Measurements from ENCODE around the gene ROR2.

Gene ROR2

GRCh38 chr9:91677331-91677730, 272.7 kb downstream of the ROR2 start:
- no peak for DNase-seq (ENCODE audit: insufficient read length, low spot score)
- no peak for TF ChIP-seq TAF1 (IDR thresholded peaks at IDR 0.05; ENCODE audit: low read depth, low read length)
- TF ChIP-seq POLR2AphosphoS5 (IDR thresholded peaks at IDR 0.05; ENCODE audit: low read depth, low read length), result no peak
- TF ChIP-seq PAX5 (IDR thresholded peaks at IDR 0.05; ENCODE audit: insufficient read depth, low read length, severe bottlenecking), result no peak
- no peak for FAIRE-seq

DNA sequence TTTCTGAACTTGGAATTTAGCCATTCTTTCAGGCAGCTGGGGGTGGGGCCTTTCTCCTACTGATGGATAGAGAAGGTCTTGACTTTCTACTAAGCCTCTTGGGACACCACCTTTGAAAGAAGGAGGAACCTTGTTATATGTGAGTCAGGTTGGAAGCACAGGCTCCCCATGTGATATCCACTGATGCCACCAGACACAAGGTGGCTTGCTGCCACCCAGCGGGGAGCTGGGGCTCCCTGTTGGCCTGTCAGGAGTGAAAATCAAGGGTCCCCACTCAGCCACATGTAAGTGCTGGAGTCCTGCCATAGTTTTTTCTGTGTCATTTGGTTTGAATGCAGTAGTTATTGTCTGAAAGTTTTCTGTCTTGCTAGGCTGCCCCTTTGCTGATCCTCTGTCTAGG, 274.0 kb downstream of the ROR2 start:
- FAIRE-seq, result no peak
- TF ChIP-seq POLR2A (IDR thresholded peaks at IDR 0.05; ENCODE audit: low read depth, low read length) (no peak), SPI1 (IDR thresholded peaks at IDR 0.05; ENCODE audit: low read depth, low read length) (no peak), PAX5 (IDR thresholded peaks at IDR 0.05; ENCODE audit: insufficient read depth, low read length, severe bottlenecking) (no peak), POLR2AphosphoS5 (IDR thresholded peaks at IDR 0.05; ENCODE audit: low read depth, low read length) (no peak), POU2F2 (IDR thresholded peaks at IDR 0.05; ENCODE audit: low read depth, low read length) (no peak), TAF1 (IDR thresholded peaks at IDR 0.05; ENCODE audit: low read depth, low read length) (no peak)
- no peak for DNase-seq (ENCODE audit: insufficient read length, low spot score)

GRCh38 chr9:91664663-91665062, 285.4 kb downstream of the ROR2 start:
- no peak for DNase-seq (ENCODE audit: insufficient read length, low spot score)
- FAIRE-seq, result no peak
- TF ChIP-seq SPI1 (IDR thresholded peaks at IDR 0.05; ENCODE audit: low read depth, low read length) (no peak), TAF1 (IDR thresholded peaks at IDR 0.05; ENCODE audit: low read depth, low read length) (no peak)

DNA sequence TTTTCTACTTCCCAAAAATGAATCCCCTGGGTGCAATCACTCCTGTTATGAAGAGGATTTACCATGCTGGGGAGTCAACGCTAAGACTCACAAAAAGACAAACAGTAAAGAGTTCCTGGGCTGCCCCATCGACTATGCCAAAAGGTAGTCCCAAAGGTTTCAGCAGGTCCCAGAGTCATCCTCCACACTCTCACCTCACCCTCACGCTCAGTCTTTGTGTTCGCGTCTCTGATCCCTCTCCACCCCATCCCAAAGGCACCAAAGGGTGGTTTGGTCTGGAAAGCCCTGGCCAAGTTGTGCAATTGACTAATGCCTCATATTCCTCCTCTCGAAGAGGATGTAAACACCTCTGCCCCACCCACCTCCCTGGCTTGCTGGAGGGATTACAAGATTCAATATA, 286.2 kb downstream of the ROR2 start:
- TF ChIP-seq SPI1 (IDR thresholded peaks at IDR 0.05; ENCODE audit: low read depth, low read length) (no peak), POLR2A (IDR thresholded peaks at IDR 0.05; ENCODE audit: low read depth, low read length) (no peak), POU2F2 (IDR thresholded peaks at IDR 0.05; ENCODE audit: low read depth, low read length) (no peak), PAX5 (IDR thresholded peaks at IDR 0.05; ENCODE audit: insufficient read depth, low read length, severe bottlenecking) (no peak), POLR2AphosphoS5 (IDR thresholded peaks at IDR 0.05; ENCODE audit: low read depth, low read length) (no peak), TAF1 (IDR thresholded peaks at IDR 0.05; ENCODE audit: low read depth, low read length) (no peak)
- DNase-seq (ENCODE audit: insufficient read length, low spot score), result no peak
- FAIRE-seq, result no peak

DNA sequence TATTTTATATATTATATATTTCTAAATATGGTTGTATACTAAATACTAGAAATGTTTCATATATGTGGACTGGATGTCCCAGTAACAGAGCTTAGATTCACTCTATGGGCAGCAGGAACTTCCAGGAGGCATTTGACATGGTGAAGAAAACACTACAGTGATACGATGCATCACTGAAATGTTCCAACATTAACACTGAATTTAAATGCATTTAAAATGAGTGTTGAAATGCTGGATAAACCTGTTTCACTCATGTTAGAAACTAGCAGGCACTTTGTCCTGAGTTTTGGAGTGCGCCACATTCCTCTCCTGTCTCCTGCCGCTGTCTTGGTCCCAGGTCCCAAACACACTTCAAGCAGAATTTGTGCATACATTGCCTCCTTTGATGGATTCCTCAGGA, 288.6 kb downstream of the ROR2 start:
- no peak for FAIRE-seq
- TF ChIP-seq SPI1 (IDR thresholded peaks at IDR 0.05; ENCODE audit: low read depth, low read length), result no peak
- TF ChIP-seq TAF1 (IDR thresholded peaks at IDR 0.05; ENCODE audit: low read depth, low read length), result no peak
- TF ChIP-seq POU2F2 (IDR thresholded peaks at IDR 0.05; ENCODE audit: low read depth, low read length), result no peak
- DNase-seq (ENCODE audit: insufficient read length, low spot score), result no peak

- TF ChIP-seq TAF1 (IDR thresholded peaks at IDR 0.05; ENCODE audit: low read depth, low read length) (no peak), POLR2A (IDR thresholded peaks at IDR 0.05; ENCODE audit: low read depth, low read length) (no peak), SPI1 (IDR thresholded peaks at IDR 0.05; ENCODE audit: low read depth, low read length) (no peak), POU2F2 (IDR thresholded peaks at IDR 0.05; ENCODE audit: low read depth, low read length) (no peak), PAX5 (IDR thresholded peaks at IDR 0.05; ENCODE audit: insufficient read depth, low read length, severe bottlenecking) (no peak), POLR2AphosphoS5 (IDR thresholded peaks at IDR 0.05; ENCODE audit: low read depth, low read length) (no peak)
- no peak for FAIRE-seq
Measured at GRCh38 chr9:91660521-91660920, 289.5 kb downstream of the ROR2 start.

GRCh38 chr9:91659529-91660495, 290.2 kb downstream of the ROR2 start:
- FAIRE-seq (no peak), DNase-seq (ENCODE audit: insufficient read length, low spot score) (no peak)
- TF ChIP-seq POLR2AphosphoS5 (IDR thresholded peaks at IDR 0.05; ENCODE audit: low read depth, low read length) (no peak), TAF1 (IDR thresholded peaks at IDR 0.05; ENCODE audit: low read depth, low read length) (no peak), POLR2A (IDR thresholded peaks at IDR 0.05; ENCODE audit: low read depth, low read length) (no peak), POU2F2 (IDR thresholded peaks at IDR 0.05; ENCODE audit: low read depth, low read length) (no peak)

More at GRCh38 chr9:91660521-91660920, 289.5 kb downstream of the ROR2 start:
- no peak for DNase-seq (ENCODE audit: insufficient read length, low spot score)

- TF ChIP-seq POLR2A (IDR thresholded peaks at IDR 0.05; ENCODE audit: low read depth, low read length), result no peak
- no peak for TF ChIP-seq SPI1 (IDR thresholded peaks at IDR 0.05; ENCODE audit: low read depth, low read length)
- TF ChIP-seq PAX5 (IDR thresholded peaks at IDR 0.05; ENCODE audit: insufficient read depth, low read length, severe bottlenecking), result no peak
- TF ChIP-seq TAF1 (IDR thresholded peaks at IDR 0.05; ENCODE audit: low read depth, low read length), result no peak
- no peak for TF ChIP-seq POU2F2 (IDR thresholded peaks at IDR 0.05; ENCODE audit: low read depth, low read length)
- no peak for TF ChIP-seq POLR2AphosphoS5 (IDR thresholded peaks at IDR 0.05; ENCODE audit: low read depth, low read length)
- DNase-seq (ENCODE audit: insufficient read length, low spot score), result no peak
- no peak for FAIRE-seq
Measured at GRCh38 chr9:91658513-91659105, 291.4 kb downstream of the ROR2 start.

DNA sequence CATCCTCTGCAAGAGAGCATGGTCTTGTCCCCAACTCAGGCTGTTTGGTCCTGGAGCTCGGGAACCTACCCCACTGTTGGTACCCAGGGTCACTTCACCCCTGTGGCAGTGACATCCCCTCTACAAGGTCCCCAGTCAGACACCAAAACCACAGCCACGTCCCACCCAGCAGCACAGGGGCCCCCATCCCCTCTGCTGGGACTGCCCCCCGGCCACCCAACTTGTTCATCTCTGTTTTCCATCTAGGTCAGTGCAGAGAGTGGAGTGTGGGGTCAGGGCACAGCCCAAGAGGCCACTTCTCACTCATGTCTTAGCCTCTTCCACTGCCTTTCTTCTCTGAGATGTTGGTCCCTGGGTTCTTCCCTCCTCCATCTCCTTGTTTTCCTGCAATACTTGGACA, 292.5 kb downstream of the ROR2 start:
- DNase-seq (ENCODE audit: insufficient read length, low spot score) (no peak), FAIRE-seq (no peak)
- TF ChIP-seq TAF1 (IDR thresholded peaks at IDR 0.05; ENCODE audit: low read depth, low read length) (no peak), PAX5 (IDR thresholded peaks at IDR 0.05; ENCODE audit: insufficient read depth, low read length, severe bottlenecking) (no peak), POU2F2 (IDR thresholded peaks at IDR 0.05; ENCODE audit: low read depth, low read length) (no peak), SPI1 (IDR thresholded peaks at IDR 0.05; ENCODE audit: low read depth, low read length) (no peak), POLR2A (IDR thresholded peaks at IDR 0.05; ENCODE audit: low read depth, low read length) (no peak), POLR2AphosphoS5 (IDR thresholded peaks at IDR 0.05; ENCODE audit: low read depth, low read length) (no peak)

GRCh38 chr9:91655658-91656057, 294.4 kb downstream of the ROR2 start:
- DNase-seq (ENCODE audit: insufficient read length, low spot score) (no peak), FAIRE-seq (no peak)

More at GRCh38 chr9:91655658-91656057, 294.4 kb downstream of the ROR2 start:
- TF ChIP-seq POU2F2 (IDR thresholded peaks at IDR 0.05; ENCODE audit: low read depth, low read length), result no peak
- TF ChIP-seq POLR2AphosphoS5 (IDR thresholded peaks at IDR 0.05; ENCODE audit: low read depth, low read length), result no peak
- TF ChIP-seq PAX5 (IDR thresholded peaks at IDR 0.05; ENCODE audit: insufficient read depth, low read length, severe bottlenecking), result no peak
- TF ChIP-seq POLR2A (IDR thresholded peaks at IDR 0.05; ENCODE audit: low read depth, low read length), result no peak
- TF ChIP-seq TAF1 (IDR thresholded peaks at IDR 0.05; ENCODE audit: low read depth, low read length), result no peak
- no peak for TF ChIP-seq SPI1 (IDR thresholded peaks at IDR 0.05; ENCODE audit: low read depth, low read length)
